A673 (cell line): ENCODE measurements around the gene MYLK4. TPM values are rescaled to one million over a fixed set of nuclear protein-coding genes. Genes with fewer than 3 reads are reported as not detected.

Source experiments
- BruUV-seq: library from RNA; stranded (reverse); fragments of 400-500 nt; replicated peaks from 2 replicates; lab custom pipeline; 2021; lab: Mats Ljungman, UMichigan
- CTCF ChIA-PET: fragments of 300-600 bp; sonication (Branson Sonifier 250); formaldehyde crosslinking; loops from one replicate; lab custom pipeline; 2022; ENCODE audit warnings: antibody characterized with exemption; lab: Charles Lee
- POLR2A ChIA-PET: fragments of 300-600 bp; sonication (Branson Sonifier 250); formaldehyde crosslinking; loops from one replicate; lab custom pipeline; 2022; ENCODE audit warnings: antibody characterized with exemption; ENCODE audit not compliant: low non-redundant PET; lab: Charles Lee
- DNase-seq: peaks from one replicate; pipeline ENCODE4 v3.0.0-alpha.2; 2015; ENCODE audit warnings: low spot score
- H3K27ac ChIP-seq: fragments of 200-600 bp; sonication (generic); 2 replicates; pipeline ENCODE4 v1.5.1; 2016; ENCODE audit warnings: mixed run types, low read depth, mild to moderate bottlenecking, mixed read lengths, antibody characterized with exemption, low read length; ENCODE audit not compliant: poor library complexity, severe bottlenecking
- H3K27me3 ChIP-seq: fragments of 200-600 bp; sonication (generic); replicated peaks from 2 replicates; pipeline ENCODE4 v1.6.1; 2017; ENCODE audit warnings: mixed run types, low read depth, mild to moderate bottlenecking, mixed read lengths, antibody characterized with exemption, low read length; ENCODE audit not compliant: insufficient read depth, poor library complexity
- H3K36me3 ChIP-seq: fragments of 200-600 bp; sonication (generic); 2 replicates; pipeline ENCODE4 v1.6.1; 2016; ENCODE audit warnings: mixed run types, mild to moderate bottlenecking, mixed read lengths, antibody characterized with exemption, low read length; ENCODE audit not compliant: insufficient read depth, poor library complexity, severe bottlenecking
- H3K4me1 ChIP-seq: fragments of 200-600 bp; sonication (generic); 2 replicates; pipeline ENCODE4 v1.6.1; 2017; ENCODE audit warnings: mixed run types, mild to moderate bottlenecking, mixed read lengths, antibody characterized with exemption, low read length; ENCODE audit not compliant: insufficient read depth, poor library complexity, severe bottlenecking
- H3K4me3 ChIP-seq: fragments of 200-600 bp; sonication (generic); 2 replicates; pipeline ENCODE4 v1.5.1; 2016; ENCODE audit warnings: low read depth, mixed run types, mild to moderate bottlenecking, mixed read lengths, low read length; ENCODE audit not compliant: poor library complexity, severe bottlenecking
- H3K9me3 ChIP-seq: fragments of 200-600 bp; sonication (generic); 2 replicates; pipeline ENCODE4 v1.6.1; 2016; ENCODE audit warnings: mixed run types, low read depth, mild to moderate bottlenecking, mixed read lengths, antibody characterized with exemption, low read length; ENCODE audit not compliant: poor library complexity, severe bottlenecking
- EZH2 ChIP-seq: fragments of 200-600 bp; sonication (generic); IDR thresholded peaks from 2 replicates; pipeline ENCODE4 v1.6.1; 2017; ENCODE audit warnings: borderline replicate concordance, low read depth, mild to moderate bottlenecking, mixed read lengths, antibody characterized with exemption, low read length; ENCODE audit not compliant: poor library complexity, severe bottlenecking
- intact Hi-C: fragments of 100-400 bp; cut with micrococcal nuclease; formaldehyde crosslinking; loops from one replicate; pipeline ENCODE4 v1.10.0; 2022; ENCODE audit not compliant: unreplicated experiment
- total RNA-seq: library from RNA; stranded (reverse); gene quantifications from 2 replicates; pipeline ENCODE4 v1.2.3, GENCODE V29; 2021
- TF ChIP-seq, protein P1 (sequence below): fragments of 300-800, 200-600 bp; sonication (generic); conservative IDR thresholded peaks from 2 replicates; pipeline ENCODE4 v1.5.1; 2017; ENCODE audit warnings: low read depth, mild to moderate bottlenecking, antibody characterized with exemption, low read length, moderate library complexity, mixed read lengths

The MYLK4 gene
- total RNA-seq, 1 experiment from 2014 or later, result 0.39 TPM

DNA sequence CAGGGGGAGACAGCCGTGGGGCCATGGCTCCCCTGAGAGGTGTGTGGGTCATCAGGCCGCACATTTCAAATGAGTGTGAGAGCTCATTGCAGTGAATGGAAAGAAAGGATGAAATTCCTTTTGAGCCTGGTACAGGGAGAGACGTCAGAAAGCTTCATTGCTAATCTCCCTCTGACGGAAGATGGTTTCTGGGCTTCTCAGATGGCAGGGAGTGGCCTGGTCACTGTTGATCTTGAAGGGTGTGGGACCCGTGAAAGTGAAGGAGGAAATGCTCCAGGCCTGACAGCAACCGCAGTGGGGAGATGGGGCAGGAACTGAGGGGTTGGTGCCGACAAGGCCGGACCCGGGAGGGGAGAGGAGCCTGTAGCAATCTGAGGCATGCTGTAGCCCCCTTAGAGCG lies 127.4 kb downstream of the MYLK4 start:
- POLR2A ChIA-PET, result no interaction called here
- intact Hi-C loops, result no loop called here

DNA sequence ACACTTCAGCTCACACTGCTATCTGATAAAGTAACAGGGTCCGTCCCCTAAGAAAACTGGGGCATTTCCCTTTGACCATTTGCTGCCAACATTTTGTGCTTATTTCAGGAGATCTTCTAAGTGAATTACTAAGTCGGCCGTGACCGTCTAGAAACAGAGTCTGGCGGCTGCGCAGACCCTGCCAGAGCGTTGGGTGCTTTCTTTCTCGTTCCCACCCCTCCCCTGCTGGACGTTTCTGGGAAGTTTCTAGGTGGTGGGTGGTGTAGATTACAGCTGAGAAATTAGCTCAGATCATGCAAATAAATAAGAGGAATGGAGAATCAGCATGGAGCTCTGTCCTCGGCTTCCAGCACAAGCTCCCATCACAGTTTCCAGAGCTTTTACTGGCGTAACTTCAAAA lies 128.1 kb downstream of the MYLK4 start:
- no TSS peak for BruUV-seq
- Histone ChIP-seq H3K27ac (no peak overlapping the region), H3K4me3 (no peak overlapping the region), H3K27me3 (no peaks in the 10 kb centered on the region), H3K36me3 (no peaks in the 10 kb centered on the region), H3K9me3 (no peaks in the 10 kb centered on the region), H3K4me1 (no peaks in the 10 kb centered on the region)
- intact Hi-C loops, result no loop called here
- TF ChIP-seq, protein P1, sequence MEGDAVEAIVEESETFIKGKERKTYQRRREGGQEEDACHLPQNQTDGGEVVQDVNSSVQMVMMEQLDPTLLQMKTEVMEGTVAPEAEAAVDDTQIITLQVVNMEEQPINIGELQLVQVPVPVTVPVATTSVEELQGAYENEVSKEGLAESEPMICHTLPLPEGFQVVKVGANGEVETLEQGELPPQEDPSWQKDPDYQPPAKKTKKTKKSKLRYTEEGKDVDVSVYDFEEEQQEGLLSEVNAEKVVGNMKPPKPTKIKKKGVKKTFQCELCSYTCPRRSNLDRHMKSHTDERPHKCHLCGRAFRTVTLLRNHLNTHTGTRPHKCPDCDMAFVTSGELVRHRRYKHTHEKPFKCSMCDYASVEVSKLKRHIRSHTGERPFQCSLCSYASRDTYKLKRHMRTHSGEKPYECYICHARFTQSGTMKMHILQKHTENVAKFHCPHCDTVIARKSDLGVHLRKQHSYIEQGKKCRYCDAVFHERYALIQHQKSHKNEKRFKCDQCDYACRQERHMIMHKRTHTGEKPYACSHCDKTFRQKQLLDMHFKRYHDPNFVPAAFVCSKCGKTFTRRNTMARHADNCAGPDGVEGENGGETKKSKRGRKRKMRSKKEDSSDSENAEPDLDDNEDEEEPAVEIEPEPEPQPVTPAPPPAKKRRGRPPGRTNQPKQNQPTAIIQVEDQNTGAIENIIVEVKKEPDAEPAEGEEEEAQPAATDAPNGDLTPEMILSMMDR, result no peak
- no peak for TF ChIP-seq EZH2
- POLR2A ChIA-PET, result no interaction called here
- no peak for DNase-seq
- CTCF ChIA-PET, result no interaction called here

More for the DNA sequence above, 127.4 kb downstream of the MYLK4 start:
- no peak overlapping the region for H3K27ac ChIP-seq
- no peaks in the 10 kb centered on the region for H3K27me3 ChIP-seq
- no TSS peak for BruUV-seq
- no peak overlapping the region for H3K4me3 ChIP-seq
- CTCF ChIA-PET, result no interaction called here
- no peak for DNase-seq
- no peak for TF ChIP-seq EZH2
- TF ChIP-seq, protein P1, result no peak
- no peaks in the 10 kb centered on the region for H3K9me3 ChIP-seq
- no peaks in the 10 kb centered on the region for H3K4me1 ChIP-seq
- no peaks in the 10 kb centered on the region for H3K36me3 ChIP-seq

DNA sequence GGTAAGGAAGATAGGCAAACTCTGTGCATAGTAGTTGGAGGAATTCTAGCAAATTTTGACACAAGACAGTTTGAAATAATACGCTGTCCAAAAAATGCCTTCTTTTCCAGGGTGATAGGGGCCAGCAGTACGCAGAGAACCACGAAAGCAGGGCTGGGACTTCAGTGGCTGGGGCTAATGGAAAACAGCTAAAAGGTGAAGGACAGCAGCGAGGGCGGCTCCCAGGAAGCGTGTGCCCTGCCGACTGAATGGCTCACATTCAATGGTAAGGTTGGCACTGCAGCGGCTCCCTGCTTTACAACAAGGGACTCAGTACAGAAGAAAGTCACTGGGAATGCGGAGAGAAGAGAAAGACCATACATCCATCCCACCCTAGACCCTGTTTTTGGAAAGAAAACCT lies 131.1 kb downstream of the MYLK4 start:
- CTCF ChIA-PET, result no interaction called here
- Histone ChIP-seq H3K27ac (no peak overlapping the region), H3K4me3 (no peak overlapping the region), H3K4me1 (peaks cover 3% of the 10 kb centered on the region), H3K36me3 (no peaks in the 10 kb centered on the region), H3K9me3 (no peaks in the 10 kb centered on the region), H3K27me3 (no peaks in the 10 kb centered on the region)
- intact Hi-C loops, result no loop called here
- TF ChIP-seq, protein P1, result no peak
- no peak for TF ChIP-seq EZH2
- no TSS peak for BruUV-seq
- POLR2A ChIA-PET, result no interaction called here
- no peak for DNase-seq
